IMR-90 (cell line): ENCODE data around the gene FNDC11. TPM values are rescaled to one million over a fixed set of nuclear protein-coding genes. Genes with fewer than 3 reads are reported as not detected.

ENCODE experiments used
- ATAC-seq: fragments of 200-7000 bp; cut with Tn5 transposase; 2 replicates; pipeline ENCODE4 v1.9.1; 2020; ENCODE audit warnings: low read depth, mild to moderate bottlenecking, moderate library complexity
- BruUV-seq: library from RNA; stranded (reverse); fragments of 400-500 nt; replicated peaks from 2 replicates; lab custom pipeline; 2021; lab: Mats Ljungman, UMichigan
- CTCF ChIA-PET: fragments of 300-600 bp; formaldehyde crosslinking; extraction: SDS; loops from one replicate; lab custom pipeline; 2021; ENCODE audit warnings: antibody characterized with exemption; lab: Yijun Ruan, JAX
- POLR2A ChIA-PET: fragments of 300-600 bp; sonication (Branson Sonifier 250); formaldehyde crosslinking; loops from one replicate; lab custom pipeline; 2022; ENCODE audit warnings: antibody characterized with exemption; ENCODE audit not compliant: unreplicated experiment; lab: Charles Lee
- DNase-seq: peaks from one replicate; pipeline ENCODE4 v3.0.0; 2013
- H2AFZ ChIP-seq: replicated peaks from 2 replicates; pipeline ENCODE3; 2013; ENCODE audit warnings: low read length, mild to moderate bottlenecking; ENCODE audit not compliant: poor library complexity
- H2AK5ac ChIP-seq: 2 replicates; pipeline ENCODE4 v1.6.1; 2013; ENCODE audit warnings: low read depth, low read length, inconsistent platforms
- H2AK9ac ChIP-seq: replicated peaks from 2 replicates; pipeline ENCODE3; 2013; ENCODE audit warnings: mild to moderate bottlenecking, low read depth, low read length, moderate library complexity; ENCODE audit not compliant: poor library complexity
- H2BK120ac ChIP-seq: 2 replicates; pipeline ENCODE4 v1.6.1; 2013; ENCODE audit warnings: low read depth, low read length, inconsistent platforms
- H2BK15ac ChIP-seq: 3 replicates; pipeline ENCODE4 v1.6.1; 2013; ENCODE audit warnings: low read depth, low read length, inconsistent platforms
- H2BK20ac ChIP-seq: 2 replicates; pipeline ENCODE4 v1.6.1; 2013; ENCODE audit warnings: low read depth, mild to moderate bottlenecking, inconsistent platforms, low read length, moderate library complexity
- H2BK5ac ChIP-seq: 2 replicates; pipeline ENCODE4 v1.6.1; 2013; ENCODE audit warnings: mild to moderate bottlenecking, low read depth, low read length, inconsistent platforms; ENCODE audit not compliant: poor library complexity, severe bottlenecking
- H3K14ac ChIP-seq: replicated peaks from 2 replicates; pipeline ENCODE4 v1.6.1; 2013; ENCODE audit warnings: low read depth, low read length, inconsistent platforms
- H3K18ac ChIP-seq: 2 replicates; pipeline ENCODE4 v1.6.1; 2013; ENCODE audit warnings: low read depth, low read length, control low read depth
- H3K23ac ChIP-seq: 2 replicates; pipeline ENCODE4 v1.6.1; 2013; ENCODE audit warnings: low read depth, low read length, inconsistent platforms
- H3K27ac ChIP-seq: 2 replicates; pipeline ENCODE4 v1.5.1; 2013; ENCODE audit warnings: mild to moderate bottlenecking, control low read depth, low read length; ENCODE audit not compliant: insufficient read depth
- H3K27me3 ChIP-seq: 2 replicates; pipeline ENCODE4 v1.6.1; 2013; ENCODE audit warnings: low read length; ENCODE audit not compliant: control insufficient read depth, insufficient read depth
- H3K36me3 ChIP-seq: 2 replicates; pipeline ENCODE4 v1.6.1; 2013; ENCODE audit warnings: low read length, mixed read lengths; ENCODE audit not compliant: control insufficient read depth, insufficient read depth
- H3K4ac ChIP-seq: 2 replicates; pipeline ENCODE4 v1.6.1; 2013; ENCODE audit warnings: low read depth, low read length, inconsistent platforms
- H3K4me1 ChIP-seq: 2 replicates; pipeline ENCODE4 v1.6.1; 2013; ENCODE audit warnings: low read length, mixed read lengths; ENCODE audit not compliant: control insufficient read depth, insufficient read depth
- H3K4me2 ChIP-seq: 2 replicates; pipeline ENCODE4 v1.6.1; 2013; ENCODE audit warnings: low read depth, mild to moderate bottlenecking, control low read depth, low read length, moderate library complexity
- H3K4me3 ChIP-seq: 2 replicates; pipeline ENCODE4 v1.5.1; 2013; ENCODE audit warnings: low read depth, mild to moderate bottlenecking, control low read depth, low read length, moderate library complexity; ENCODE audit not compliant: insufficient read depth
- H3K56ac ChIP-seq: 2 replicates; pipeline ENCODE4 v1.6.1; 2013; ENCODE audit warnings: low read length, inconsistent platforms; ENCODE audit not compliant: insufficient read depth; ENCODE audit errors: extremely low read depth
- H3K79me1 ChIP-seq, 2 experiments: 2 replicates each; pipeline ENCODE4 v1.6.1; 2013; ENCODE audit warnings: low read length in 2 of 2, inconsistent platforms in 1 of 2, low read depth in 1 of 2
- H3K9ac ChIP-seq: 2 replicates; pipeline ENCODE4 v1.6.1; 2013; ENCODE audit warnings: low read depth, low read length, control low read depth
- H3K9me1 ChIP-seq: 2 replicates; pipeline ENCODE4 v1.6.1; 2013; ENCODE audit warnings: low read length, inconsistent platforms; ENCODE audit not compliant: insufficient read depth
- H3K9me3 ChIP-seq: 2 replicates; pipeline ENCODE4 v1.6.1; 2013; ENCODE audit warnings: low read length; ENCODE audit not compliant: control insufficient read depth, insufficient read depth
- H4K20me1 ChIP-seq: 2 replicates; pipeline ENCODE4 v1.6.1; 2013; ENCODE audit warnings: low read length, inconsistent platforms; ENCODE audit not compliant: insufficient read depth
- H4K5ac ChIP-seq: 2 replicates; pipeline ENCODE4 v1.6.1; 2013; ENCODE audit warnings: mild to moderate bottlenecking, low read depth, low read length, control low read depth
- H4K8ac ChIP-seq, 2 experiments: 2 replicates each; pipeline ENCODE4 v1.6.1; 2013; ENCODE audit warnings: low read depth in 2 of 2, low read length in 2 of 2, control low read depth in 1 of 2, inconsistent platforms in 1 of 2
- H4K91ac ChIP-seq: 2 replicates; pipeline ENCODE4 v1.6.1; 2013; ENCODE audit warnings: low read depth, low read length, inconsistent platforms; ENCODE audit not compliant: insufficient read depth
- BHLHE40 ChIP-seq: fragments of 150-350 bp; IDR thresholded peaks from 2 replicates; pipeline ENCODE4 v1.6.1; 2016; ENCODE audit warnings: mild to moderate bottlenecking, low read depth, low read length
- CEBPB ChIP-seq: IDR thresholded peaks from 2 replicates; pipeline ENCODE4 v1.6.1; 2012; ENCODE audit warnings: low read depth, low read length, improper control_type of control experiment
- CHD1 ChIP-seq: IDR thresholded peaks from 2 replicates; pipeline ENCODE4 v1.6.1; 2012; ENCODE audit warnings: low read depth, low read length, improper control_type of control experiment
- CTCF ChIP-seq: conservative IDR thresholded peaks from 2 replicates; pipeline ENCODE4 v1.5.1; 2012; ENCODE audit warnings: mild to moderate bottlenecking, low read depth, low read length, improper control_type of control experiment
- MAFK ChIP-seq: IDR thresholded peaks from 2 replicates; pipeline ENCODE4 v1.6.1; 2012; ENCODE audit warnings: low read depth, low read length, improper control_type of control experiment
- MAZ ChIP-seq: IDR thresholded peaks from 2 replicates; pipeline ENCODE4 v1.6.1; 2012; ENCODE audit warnings: low read depth, mild to moderate bottlenecking, low read length, improper control_type of control experiment, moderate library complexity, borderline replicate concordance
- MXI1 ChIP-seq: IDR thresholded peaks from 2 replicates; pipeline ENCODE4 v1.6.1; 2012; ENCODE audit warnings: low read depth, mild to moderate bottlenecking, low read length, moderate library complexity, borderline replicate concordance
- NFE2L2 ChIP-seq: fragments of 150-350 bp; IDR thresholded peaks from 2 replicates; pipeline ENCODE4 v1.6.1; 2016; ENCODE audit warnings: low read depth, mild to moderate bottlenecking, low read length
- POLR2A ChIP-seq: IDR thresholded peaks from 2 replicates; pipeline ENCODE4 v1.6.1; 2012; ENCODE audit warnings: mild to moderate bottlenecking, low read depth, low read length
- RAD21 ChIP-seq: IDR thresholded peaks from 2 replicates; pipeline ENCODE4 v1.6.1; 2012; ENCODE audit warnings: low read length, improper control_type of control experiment
- RCOR1 ChIP-seq: IDR thresholded peaks from 2 replicates; pipeline ENCODE4 v1.6.1; 2012; ENCODE audit warnings: mild to moderate bottlenecking, low read length, improper control_type of control experiment; ENCODE audit not compliant: insufficient replicate concordance
- RFX5 ChIP-seq: IDR thresholded peaks from 2 replicates; pipeline ENCODE4 v1.8.0; 2012; ENCODE audit warnings: low read depth, mild to moderate bottlenecking, low read length, moderate library complexity
- SMC3 ChIP-seq: fragments of 150-350 bp; IDR thresholded peaks from 2 replicates; pipeline ENCODE4 v1.6.1; 2016; ENCODE audit warnings: low read depth, mild to moderate bottlenecking, antibody characterized with exemption, low read length, moderate library complexity
- WGBS, 2 experiments: methylation state at CpG; one replicate each; pipeline versions ENCODE4 v1.1.5 to v1.1.7; 2013; ENCODE audit warnings: missing lambda C conversion rate in 2 of 2; ENCODE audit not compliant: insufficient read length in 1 of 2; ENCODE audit errors: extremely low coverage in 2 of 2; 5-methylcytosine and 5-hydroxymethylcytosine counted together
- dilution Hi-C: fragments of 300-500 bp; cut with HindIII; formaldehyde crosslinking; loops from one replicate; pipeline ENCODE4 v1.14.3; 2018; ENCODE audit warnings: low sequenced_read_pairs; ENCODE audit not compliant: unreplicated experiment
- in situ Hi-C: fragments of 300-500 bp; cut with MboI; formaldehyde crosslinking; loops from 3 replicates; pipeline ENCODE4 v1.14.3; 2019; ENCODE audit warnings: low sequenced_read_pairs, inconsistent platforms, mixed read lengths
- intact Hi-C: fragments of 100-400 bp; cut with micrococcal nuclease; formaldehyde crosslinking; loops from 2 replicates; pipeline ENCODE4 v1.10.0; 2022
- polyA plus RNA-seq, 3 experiments: library from polyadenylated mRNA; depleted of rRNA; stranded (reverse); fragments of >200 nt; gene quantifications; 2 replicates each; pipeline ENCODE4 v1.2.3, GENCODE V29; 2012; ENCODE audit warnings: low replicate concordance in 1 of 3
- total RNA-seq: library from RNA; depleted of rRNA; stranded (reverse); fragments of >200 nt; gene quantifications from 2 replicates; pipeline ENCODE4 v1.2.3, GENCODE V29; 2012
- TF ChIP-seq, protein P1 (sequence below): fragments of 150-350 bp; IDR thresholded peaks from 2 replicates; pipeline ENCODE4 v1.6.1; 2017; ENCODE audit warnings: mild to moderate bottlenecking, antibody characterized with exemption, low read length, low read depth
- TF ChIP-seq, protein P2 (sequence below): fragments of 150-350 bp; IDR thresholded peaks from 2 replicates; pipeline ENCODE4 v1.6.1; 2016; ENCODE audit warnings: low read depth, mild to moderate bottlenecking, low read length, moderate library complexity, borderline replicate concordance

Gene FNDC11
- total and polyA plus RNA-seq, 2 of the 4 experiments (the other 2 are of a cell fraction), result 0.36 to 1.0 TPM

- H3K27ac ChIP-seq, result no peak overlapping the region
- no peak overlapping the region for H2BK120ac ChIP-seq
- H3K4me1 ChIP-seq, result no peaks in the 10 kb centered on the region
- no TSS peak for BruUV-seq
- H3K9ac ChIP-seq, result no peak overlapping the region
- no peak overlapping the region for H4K5ac ChIP-seq
- dilution Hi-C loops, result no loop called here
- H3K79me1 ChIP-seq, result no peaks in the 10 kb centered on the region
- no peak overlapping the region for H2BK15ac ChIP-seq
- CTCF ChIA-PET, result no interaction called here
- intact Hi-C loops, result no loop called here
- in situ Hi-C loops, result no loop called here
- no peak overlapping the region for H2AK9ac ChIP-seq
- no peak overlapping the region for H2AK5ac ChIP-seq
- POLR2A ChIA-PET, result interaction anchor here (0.6 kb wide), 1 partner anchor 133 kb away, joined by 4 read pairs; no protein-coding TSS in a partner anchor
- H3K14ac ChIP-seq, result no peak overlapping the region
- H3K4me2 ChIP-seq, result no peak overlapping the region
- no peak overlapping the region for H3K4ac ChIP-seq
- H3K23ac ChIP-seq, result no peak overlapping the region
- H3K36me3 ChIP-seq, result peaks cover 65% of the 10 kb centered on the region
- H3K9me3 ChIP-seq, result no peaks in the 10 kb centered on the region
- DNase-seq, result no peak
- H4K91ac ChIP-seq, result no peak overlapping the region
- no peak overlapping the region for H3K4me3 ChIP-seq
- no peaks in the 10 kb centered on the region for H3K27me3 ChIP-seq
- H4K20me1 ChIP-seq, result no peaks in the 10 kb centered on the region
- no peak overlapping the region for H2BK5ac ChIP-seq
- H3K9me1 ChIP-seq, result no peaks in the 10 kb centered on the region
- WGBS, 2 experiments, result 95% methylated on average over 48 of the region's 62 CpGs; no CpG with 5 or more reads in 1 of the 2 experiments
- H4K8ac ChIP-seq, result no peak overlapping the region
- no peak overlapping the region for H3K18ac ChIP-seq
- no peak for ATAC-seq
- H2BK20ac ChIP-seq, result no peak overlapping the region
- H2AFZ ChIP-seq, result no peak overlapping the region
- H3K56ac ChIP-seq, result no peak overlapping the region
- TF ChIP-seq POLR2A, result no peak
- no peak for TF ChIP-seq MAFK
- TF ChIP-seq, protein P1, sequence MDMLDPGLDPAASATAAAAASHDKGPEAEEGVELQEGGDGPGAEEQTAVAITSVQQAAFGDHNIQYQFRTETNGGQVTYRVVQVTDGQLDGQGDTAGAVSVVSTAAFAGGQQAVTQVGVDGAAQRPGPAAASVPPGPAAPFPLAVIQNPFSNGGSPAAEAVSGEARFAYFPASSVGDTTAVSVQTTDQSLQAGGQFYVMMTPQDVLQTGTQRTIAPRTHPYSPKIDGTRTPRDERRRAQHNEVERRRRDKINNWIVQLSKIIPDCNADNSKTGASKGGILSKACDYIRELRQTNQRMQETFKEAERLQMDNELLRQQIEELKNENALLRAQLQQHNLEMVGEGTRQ, result no peak
- TF ChIP-seq MAZ, result no peak
- TF ChIP-seq MXI1, result no peak
- TF ChIP-seq SMC3, result no peak
- no peak for TF ChIP-seq RAD21
- TF ChIP-seq CTCF, result no peak
- TF ChIP-seq CEBPB, result no peak
- no peak for TF ChIP-seq RFX5
- TF ChIP-seq CHD1, result no peak
- TF ChIP-seq NFE2L2, result no peak
- TF ChIP-seq RCOR1, result no peak
- no peak for TF ChIP-seq BHLHE40
- TF ChIP-seq, protein P2, sequence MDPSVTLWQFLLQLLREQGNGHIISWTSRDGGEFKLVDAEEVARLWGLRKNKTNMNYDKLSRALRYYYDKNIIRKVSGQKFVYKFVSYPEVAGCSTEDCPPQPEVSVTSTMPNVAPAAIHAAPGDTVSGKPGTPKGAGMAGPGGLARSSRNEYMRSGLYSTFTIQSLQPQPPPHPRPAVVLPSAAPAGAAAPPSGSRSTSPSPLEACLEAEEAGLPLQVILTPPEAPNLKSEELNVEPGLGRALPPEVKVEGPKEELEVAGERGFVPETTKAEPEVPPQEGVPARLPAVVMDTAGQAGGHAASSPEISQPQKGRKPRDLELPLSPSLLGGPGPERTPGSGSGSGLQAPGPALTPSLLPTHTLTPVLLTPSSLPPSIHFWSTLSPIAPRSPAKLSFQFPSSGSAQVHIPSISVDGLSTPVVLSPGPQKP, result no peak
Measured at GRCh38 chr20:63564036-63564810, 10.3 kb downstream of the FNDC11 start.
